GM23338 (cell line): ENCODE measurements around the gene BDH1. TPM values are rescaled to one million over a fixed set of nuclear protein-coding genes. Genes with fewer than 3 reads are reported as not detected.

ENCODE experiments used
- ATAC-seq: fragments of 200-7000 bp; cut with Tn5 transposase; 3 replicates; pipeline ENCODE4 v1.9.1; 2020
- DNase-seq: peaks from one replicate; pipeline ENCODE4 v3.0.0-alpha.2; 2015; ENCODE audit warnings: low spot score
- H2AFZ ChIP-seq: fragments of 200-600 bp; sonication (generic); 2 replicates; pipeline ENCODE4 v1.8.0; 2016; ENCODE audit warnings: antibody characterized with exemption, mild to moderate bottlenecking, moderate library complexity
- H3F3A ChIP-seq: fragments of 200-600 bp; sonication (generic); replicated peaks from 2 replicates; pipeline ENCODE4 v1.8.0; 2017; ENCODE audit warnings: antibody characterized with exemption, mixed run types, low read depth
- H3K27ac ChIP-seq: fragments of 200-600 bp; sonication (generic); 2 replicates; pipeline ENCODE4 v1.6.1; 2016; ENCODE audit warnings: low read depth
- H3K27me3 ChIP-seq: fragments of 200-600 bp; sonication (generic); 2 replicates; pipeline ENCODE4 v1.8.0; 2016; ENCODE audit warnings: mild to moderate bottlenecking, mixed run types, moderate library complexity; ENCODE audit not compliant: insufficient read depth
- H3K36me3 ChIP-seq: fragments of 200-600 bp; sonication (generic); 2 replicates; pipeline ENCODE4 v1.8.0; 2016; ENCODE audit warnings: mild to moderate bottlenecking; ENCODE audit not compliant: insufficient read depth
- H3K4me1 ChIP-seq: fragments of 200-600 bp; sonication (generic); 2 replicates; pipeline ENCODE4 v1.8.0; 2016; ENCODE audit warnings: mild to moderate bottlenecking, moderate library complexity; ENCODE audit not compliant: insufficient read depth
- H3K4me2 ChIP-seq: fragments of 200-600 bp; sonication (generic); 2 replicates; pipeline ENCODE4 v1.7.1; 2017; ENCODE audit warnings: mixed run types
- H3K4me3 ChIP-seq: fragments of 200-600 bp; sonication (generic); 2 replicates; pipeline ENCODE4 v1.6.1; 2016; ENCODE audit warnings: mixed run types
- H3K79me2 ChIP-seq: fragments of 200-600 bp; sonication (generic); replicated peaks from 2 replicates; pipeline ENCODE4 v1.8.0; 2017; ENCODE audit warnings: mild to moderate bottlenecking; ENCODE audit not compliant: insufficient read depth
- H3K9me2 ChIP-seq: fragments of 200-600 bp; sonication (generic); 2 replicates; pipeline ENCODE4 v1.8.0; 2017; ENCODE audit not compliant: insufficient read depth
- H4K20me1 ChIP-seq: fragments of 200-600 bp; sonication (generic); replicated peaks from 2 replicates; pipeline ENCODE4 v1.8.0; 2017; ENCODE audit warnings: mild to moderate bottlenecking; ENCODE audit not compliant: insufficient read depth
- H3K27ac Mint-ChIP-seq: 2 replicates; pipeline ENCODE4 v1.8.0; 2020; ENCODE audit warnings: inconsistent platforms, mild to moderate bottlenecking, moderate library complexity, mixed read lengths
- H3K27me3 Mint-ChIP-seq: 3 replicates; pipeline ENCODE4 v1.8.0; 2022; ENCODE audit warnings: low read depth, mild to moderate bottlenecking, moderate library complexity, mixed read lengths, inconsistent platforms; ENCODE audit not compliant: insufficient read depth, poor library complexity
- H3K36me3 Mint-ChIP-seq: 3 replicates; pipeline ENCODE4 v1.8.0; 2021; ENCODE audit warnings: low read depth, mild to moderate bottlenecking, inconsistent platforms, moderate library complexity, mixed read lengths
- H3K4me1 Mint-ChIP-seq: 3 replicates; pipeline ENCODE4 v1.8.0; 2020; ENCODE audit warnings: mild to moderate bottlenecking, inconsistent platforms, mixed read lengths
- H3K4me3 Mint-ChIP-seq: 3 replicates; pipeline ENCODE4 v1.8.0; 2021; ENCODE audit warnings: moderate library complexity, mild to moderate bottlenecking, inconsistent platforms, mixed read lengths
- H3K9me3 Mint-ChIP-seq: 3 replicates; pipeline ENCODE4 v1.8.0; 2020; ENCODE audit warnings: moderate library complexity, mild to moderate bottlenecking, inconsistent platforms, mixed read lengths
- CREB1 ChIP-seq: fragments of 250-450 bp; sonication (Bioruptor Pico); IDR thresholded peaks from 2 replicates; pipeline ENCODE4 v1.5.0; 2020; ENCODE audit warnings: low read depth, mild to moderate bottlenecking, moderate library complexity
- EZH2 ChIP-seq: fragments of 200-600 bp; sonication (generic); IDR thresholded peaks from one replicate; pipeline ENCODE4 v1.8.0; 2017; ENCODE audit warnings: antibody characterized with exemption, mild to moderate bottlenecking, low read depth; ENCODE audit not compliant: unreplicated experiment
- EZH2phosphoT487 ChIP-seq: fragments of 200-600 bp; sonication (generic); IDR thresholded peaks from one replicate; pipeline ENCODE4 v1.8.1; 2018; ENCODE audit warnings: antibody characterized with exemption; ENCODE audit not compliant: unreplicated experiment
- JUNB ChIP-seq: IDR thresholded peaks from one replicate; pipeline ENCODE4 v1.6.1; 2016; ENCODE audit warnings: antibody characterized with exemption; ENCODE audit not compliant: unreplicated experiment
- NANOG ChIP-seq: IDR thresholded peaks from 2 replicates; pipeline ENCODE4 v1.6.1; 2016; ENCODE audit warnings: antibody characterized with exemption, borderline replicate concordance
- POLR2AphosphoS5 ChIP-seq: IDR thresholded peaks from 2 replicates; pipeline ENCODE4 v1.6.1; 2016; ENCODE audit warnings: antibody characterized with exemption, low read depth
- STAT1 ChIP-seq: IDR thresholded peaks from one replicate; pipeline ENCODE4 v1.6.1; 2016; ENCODE audit warnings: antibody characterized with exemption; ENCODE audit not compliant: unreplicated experiment
- ZNF114 ChIP-seq: fragments of 250-450 bp; sonication (Bioruptor Pico); IDR thresholded peaks from 2 replicates; pipeline ENCODE4 v1.5.0; 2020; ENCODE audit warnings: mild to moderate bottlenecking, moderate library complexity
- ZNF331 ChIP-seq: fragments of 250-450 bp; sonication (Bioruptor Pico); IDR thresholded peaks from 2 replicates; pipeline ENCODE4 v1.5.0; 2020; ENCODE audit warnings: low read depth, mild to moderate bottlenecking, moderate library complexity
- polyA plus RNA-seq: library from polyadenylated mRNA; unstranded; fragments of >200 nt; fragmentation: Nextera tagmentation; extraction: Ambion mirVana; gene quantifications from 2 replicates; pipeline ENCODE4 v1.2.1, GENCODE V29; 2016
- total RNA-seq: library from RNA; depleted of rRNA; stranded (reverse); fragments of >200 nt; shearing (Covaris generic); gene quantifications from 2 replicates; pipeline ENCODE4 v1.2.3, GENCODE V29; 2014
- TF ChIP-seq, protein P1 (sequence below), 2 experiments: fragments of 200-600 bp in 1 of 2; sonication (generic) in 1 of 2; conservative IDR thresholded peaks; 2 replicates each; pipeline versions ENCODE4 v1.5.1 to v1.6.1; 2016 to 2017; ENCODE audit warnings: antibody characterized with exemption in 2 of 2, low read depth in 2 of 2, mild to moderate bottlenecking in 2 of 2, moderate library complexity in 1 of 2
- TF ChIP-seq, protein P2 (sequence below): IDR thresholded peaks from 2 replicates; pipeline ENCODE4 v1.6.1; 2016; ENCODE audit warnings: antibody characterized with exemption
- TF ChIP-seq, protein P3 (sequence below): fragments of 250-450 bp; sonication (Bioruptor Pico); IDR thresholded peaks from 2 replicates; pipeline ENCODE4 v1.5.0; 2020; ENCODE audit warnings: mild to moderate bottlenecking, moderate library complexity

Gene BDH1
- total and polyA plus RNA-seq, 2 experiments from 2014 or later: 18.1 to 19.3 TPM

DNA sequence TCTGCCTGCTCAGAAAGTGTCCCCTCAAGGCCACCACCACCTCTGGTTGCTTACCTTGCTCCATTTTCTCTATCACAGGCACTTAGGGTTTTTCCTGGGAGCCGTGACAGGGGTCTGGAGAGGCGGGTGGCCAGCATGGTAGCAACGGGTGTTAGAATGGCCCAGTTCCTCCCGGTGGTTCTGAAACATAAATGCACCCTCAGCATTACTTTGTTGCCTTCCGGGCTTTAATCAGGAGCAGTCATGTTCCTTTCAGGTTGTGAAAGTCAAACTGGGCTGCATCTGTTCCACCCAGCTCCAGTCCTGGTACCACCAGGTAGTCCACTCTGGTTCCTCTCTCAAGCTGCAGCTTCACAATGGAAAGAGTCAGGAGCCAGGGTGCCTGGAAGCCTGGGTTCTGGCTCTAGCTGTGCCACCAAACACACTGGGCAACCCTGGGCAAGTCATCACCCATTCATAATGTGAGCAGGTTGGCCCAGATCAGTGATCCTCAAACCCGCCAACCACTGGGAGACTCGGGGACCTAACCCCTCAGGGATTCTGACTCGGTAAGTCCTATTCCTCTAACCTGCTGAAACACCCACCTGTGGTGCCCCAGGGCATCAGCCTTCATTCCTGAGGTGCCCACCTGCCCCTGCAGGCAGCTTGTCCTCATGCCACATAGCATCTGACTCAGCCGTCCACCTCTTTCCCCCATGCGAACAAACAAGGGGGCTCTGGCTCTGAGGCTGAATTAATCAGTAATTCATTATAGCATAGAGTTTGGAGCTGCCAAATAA is 9.3 kb downstream of the BDH1 start (continued):
- TF ChIP-seq NANOG (no peak), EZH2 (no peak), ZNF114 (CRISPR knock-in tag) (no peak), POLR2AphosphoS5 (no peak), JUNB (no peak)
- TF ChIP-seq, protein P1, sequence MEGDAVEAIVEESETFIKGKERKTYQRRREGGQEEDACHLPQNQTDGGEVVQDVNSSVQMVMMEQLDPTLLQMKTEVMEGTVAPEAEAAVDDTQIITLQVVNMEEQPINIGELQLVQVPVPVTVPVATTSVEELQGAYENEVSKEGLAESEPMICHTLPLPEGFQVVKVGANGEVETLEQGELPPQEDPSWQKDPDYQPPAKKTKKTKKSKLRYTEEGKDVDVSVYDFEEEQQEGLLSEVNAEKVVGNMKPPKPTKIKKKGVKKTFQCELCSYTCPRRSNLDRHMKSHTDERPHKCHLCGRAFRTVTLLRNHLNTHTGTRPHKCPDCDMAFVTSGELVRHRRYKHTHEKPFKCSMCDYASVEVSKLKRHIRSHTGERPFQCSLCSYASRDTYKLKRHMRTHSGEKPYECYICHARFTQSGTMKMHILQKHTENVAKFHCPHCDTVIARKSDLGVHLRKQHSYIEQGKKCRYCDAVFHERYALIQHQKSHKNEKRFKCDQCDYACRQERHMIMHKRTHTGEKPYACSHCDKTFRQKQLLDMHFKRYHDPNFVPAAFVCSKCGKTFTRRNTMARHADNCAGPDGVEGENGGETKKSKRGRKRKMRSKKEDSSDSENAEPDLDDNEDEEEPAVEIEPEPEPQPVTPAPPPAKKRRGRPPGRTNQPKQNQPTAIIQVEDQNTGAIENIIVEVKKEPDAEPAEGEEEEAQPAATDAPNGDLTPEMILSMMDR (conservative IDR thresholded peaks at IDR 0.05; ENCODE audit: low read depth in 2 of 2): no peak
- TF ChIP-seq, protein P2, sequence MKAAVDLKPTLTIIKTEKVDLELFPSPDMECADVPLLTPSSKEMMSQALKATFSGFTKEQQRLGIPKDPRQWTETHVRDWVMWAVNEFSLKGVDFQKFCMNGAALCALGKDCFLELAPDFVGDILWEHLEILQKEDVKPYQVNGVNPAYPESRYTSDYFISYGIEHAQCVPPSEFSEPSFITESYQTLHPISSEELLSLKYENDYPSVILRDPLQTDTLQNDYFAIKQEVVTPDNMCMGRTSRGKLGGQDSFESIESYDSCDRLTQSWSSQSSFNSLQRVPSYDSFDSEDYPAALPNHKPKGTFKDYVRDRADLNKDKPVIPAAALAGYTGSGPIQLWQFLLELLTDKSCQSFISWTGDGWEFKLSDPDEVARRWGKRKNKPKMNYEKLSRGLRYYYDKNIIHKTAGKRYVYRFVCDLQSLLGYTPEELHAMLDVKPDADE: no peak

DNA sequence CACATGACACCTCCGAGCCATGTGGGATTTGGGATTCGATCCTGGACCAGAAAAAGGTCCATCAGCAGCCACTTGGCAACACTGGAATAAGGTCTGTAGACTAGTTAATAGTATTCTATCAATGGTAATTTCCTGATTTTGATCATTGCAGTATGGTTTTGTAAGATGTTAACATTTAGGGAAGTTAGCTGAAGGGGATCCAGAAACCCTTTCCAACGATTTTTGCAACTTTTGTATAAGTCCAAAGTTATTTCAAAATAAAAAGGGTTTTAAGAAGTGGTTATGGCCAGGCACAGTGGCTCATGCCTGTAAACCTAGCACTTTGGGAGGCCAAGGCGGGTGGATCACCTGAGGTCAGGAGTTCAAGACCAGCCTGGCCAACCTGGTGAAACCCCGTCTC is 10.2 kb downstream of the BDH1 start:
- no peak for ATAC-seq
- H3K27ac Mint-ChIP-seq: no peak overlapping the region
- TF ChIP-seq ZNF114 (CRISPR knock-in tag): no peak
- TF ChIP-seq EZH2phosphoT487: no peak
- TF ChIP-seq JUNB: no peak
- TF ChIP-seq, protein P3, sequence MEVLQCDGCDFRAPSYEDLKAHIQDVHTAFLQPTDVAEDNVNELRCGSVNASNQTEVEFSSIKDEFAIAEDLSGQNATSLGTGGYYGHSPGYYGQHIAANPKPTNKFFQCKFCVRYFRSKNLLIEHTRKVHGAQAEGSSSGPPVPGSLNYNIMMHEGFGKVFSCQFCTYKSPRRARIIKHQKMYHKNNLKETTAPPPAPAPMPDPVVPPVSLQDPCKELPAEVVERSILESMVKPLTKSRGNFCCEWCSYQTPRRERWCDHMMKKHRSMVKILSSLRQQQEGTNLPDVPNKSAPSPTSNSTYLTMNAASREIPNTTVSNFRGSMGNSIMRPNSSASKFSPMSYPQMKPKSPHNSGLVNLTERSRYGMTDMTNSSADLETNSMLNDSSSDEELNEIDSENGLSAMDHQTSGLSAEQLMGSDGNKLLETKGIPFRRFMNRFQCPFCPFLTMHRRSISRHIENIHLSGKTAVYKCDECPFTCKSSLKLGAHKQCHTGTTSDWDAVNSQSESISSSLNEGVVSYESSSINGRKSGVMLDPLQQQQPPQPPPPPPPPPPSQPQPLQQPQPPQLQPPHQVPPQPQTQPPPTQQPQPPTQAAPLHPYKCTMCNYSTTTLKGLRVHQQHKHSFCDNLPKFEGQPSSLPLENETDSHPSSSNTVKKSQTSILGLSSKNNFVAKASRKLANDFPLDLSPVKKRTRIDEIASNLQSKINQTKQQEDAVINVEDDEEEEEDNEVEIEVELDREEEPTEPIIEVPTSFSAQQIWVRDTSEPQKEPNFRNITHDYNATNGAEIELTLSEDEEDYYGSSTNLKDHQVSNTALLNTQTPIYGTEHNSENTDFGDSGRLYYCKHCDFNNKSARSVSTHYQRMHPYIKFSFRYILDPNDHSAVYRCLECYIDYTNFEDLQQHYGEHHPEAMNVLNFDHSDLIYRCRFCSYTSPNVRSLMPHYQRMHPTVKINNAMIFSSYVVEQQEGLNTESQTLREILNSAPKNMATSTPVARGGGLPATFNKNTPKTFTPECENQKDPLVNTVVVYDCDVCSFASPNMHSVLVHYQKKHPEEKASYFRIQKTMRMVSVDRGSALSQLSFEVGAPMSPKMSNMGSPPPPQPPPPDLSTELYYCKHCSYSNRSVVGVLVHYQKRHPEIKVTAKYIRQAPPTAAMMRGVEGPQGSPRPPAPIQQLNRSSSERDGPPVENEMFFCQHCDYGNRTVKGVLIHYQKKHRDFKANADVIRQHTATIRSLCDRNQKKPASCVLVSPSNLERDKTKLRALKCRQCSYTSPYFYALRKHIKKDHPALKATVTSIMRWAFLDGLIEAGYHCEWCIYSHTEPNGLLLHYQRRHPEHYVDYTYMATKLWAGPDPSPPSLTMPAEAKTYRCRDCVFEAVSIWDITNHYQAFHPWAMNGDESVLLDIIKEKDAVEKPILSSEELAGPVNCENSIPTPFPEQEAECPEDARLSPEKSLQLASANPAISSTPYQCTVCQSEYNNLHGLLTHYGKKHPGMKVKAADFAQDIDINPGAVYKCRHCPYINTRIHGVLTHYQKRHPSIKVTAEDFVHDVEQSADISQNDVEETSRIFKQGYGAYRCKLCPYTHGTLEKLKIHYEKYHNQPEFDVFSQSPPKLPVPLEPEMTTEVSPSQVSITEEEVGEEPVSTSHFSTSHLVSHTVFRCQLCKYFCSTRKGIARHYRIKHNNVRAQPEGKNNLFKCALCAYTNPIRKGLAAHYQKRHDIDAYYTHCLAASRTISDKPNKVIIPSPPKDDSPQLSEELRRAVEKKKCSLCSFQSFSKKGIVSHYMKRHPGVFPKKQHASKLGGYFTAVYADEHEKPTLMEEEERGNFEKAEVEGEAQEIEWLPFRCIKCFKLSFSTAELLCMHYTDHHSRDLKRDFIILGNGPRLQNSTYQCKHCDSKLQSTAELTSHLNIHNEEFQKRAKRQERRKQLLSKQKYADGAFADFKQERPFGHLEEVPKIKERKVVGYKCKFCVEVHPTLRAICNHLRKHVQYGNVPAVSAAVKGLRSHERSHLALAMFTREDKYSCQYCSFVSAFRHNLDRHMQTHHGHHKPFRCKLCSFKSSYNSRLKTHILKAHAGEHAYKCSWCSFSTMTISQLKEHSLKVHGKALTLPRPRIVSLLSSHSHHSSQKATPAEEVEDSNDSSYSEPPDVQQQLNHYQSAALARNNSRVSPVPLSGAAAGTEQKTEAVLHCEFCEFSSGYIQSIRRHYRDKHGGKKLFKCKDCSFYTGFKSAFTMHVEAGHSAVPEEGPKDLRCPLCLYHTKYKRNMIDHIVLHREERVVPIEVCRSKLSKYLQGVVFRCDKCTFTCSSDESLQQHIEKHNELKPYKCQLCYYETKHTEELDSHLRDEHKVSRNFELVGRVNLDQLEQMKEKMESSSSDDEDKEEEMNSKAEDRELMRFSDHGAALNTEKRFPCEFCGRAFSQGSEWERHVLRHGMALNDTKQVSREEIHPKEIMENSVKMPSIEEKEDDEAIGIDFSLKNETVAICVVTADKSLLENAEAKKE (CRISPR knock-in tag): no peak
- no peak for TF ChIP-seq CREB1
- no peak for TF ChIP-seq STAT1
- TF ChIP-seq EZH2: no peak
- TF ChIP-seq ZNF331 (CRISPR knock-in tag): no peak
- no peak for TF ChIP-seq NANOG
- TF ChIP-seq, protein P2: no peak

More for the DNA sequence above, 10.2 kb downstream of the BDH1 start:
- Histone ChIP-seq H3K4me3 (no peak overlapping the region), H4K20me1 (no peaks in the 10 kb centered on the region), H3K79me2 (no peaks in the 10 kb centered on the region), H3K36me3 (no peaks in the 10 kb centered on the region; the same call in 1 of the 2 replicates), H3F3A (peaks cover 20% of the 10 kb centered on the region), H3K27me3 (no peaks in the 10 kb centered on the region), H3K4me1 (peaks cover 46% of the 10 kb centered on the region), H3K27ac (no peak overlapping the region), H3K4me2 (no peak overlapping the region), H3K9me2 (no peaks in the 10 kb centered on the region), H2AFZ (no peak overlapping the region)
- Mint-ChIP-seq H3K4me3 (no peak overlapping the region), H3K4me1 (peaks cover 69% of the 10 kb centered on the region), H3K9me3 (no peaks in the 10 kb centered on the region), H3K27me3 (peaks cover 24% of the 10 kb centered on the region), H3K36me3 (peaks cover 20% of the 10 kb centered on the region; the same call in 2 of the 3 replicates)
- no peak for DNase-seq
